Ishikawa (cell line): ENCODE measurements around the gene HDGFL2.

ENCODE experiments used
- CEBPB ChIP-seq: IDR thresholded peaks from 2 replicates; pipeline ENCODE4 v1.6.1; 2012
- CREB1 ChIP-seq: IDR thresholded peaks from 2 replicates; pipeline ENCODE4 v1.6.1; 2012; ENCODE audit warnings: low read depth
- EGR1 ChIP-seq: IDR thresholded peaks from 2 replicates; pipeline ENCODE4 v1.6.1; 2012
- EP300 ChIP-seq: IDR thresholded peaks from 2 replicates; pipeline ENCODE4 v1.6.1; 2012; ENCODE audit warnings: borderline replicate concordance
- MAX ChIP-seq: IDR thresholded peaks from 2 replicates; pipeline ENCODE4 v1.6.1; 2012
- RAD21 ChIP-seq: IDR thresholded peaks from 2 replicates; pipeline ENCODE4 v1.6.1; 2012; ENCODE audit warnings: low read depth
- REST ChIP-seq: IDR thresholded peaks from 2 replicates; pipeline ENCODE4 v1.6.1; 2012; ENCODE audit warnings: low read depth, mild to moderate bottlenecking
- TAF1 ChIP-seq: IDR thresholded peaks from 2 replicates; pipeline ENCODE4 v1.6.1; 2012; ENCODE audit warnings: low read depth, mild to moderate bottlenecking
- TCF12 ChIP-seq: IDR thresholded peaks from 2 replicates; pipeline ENCODE4 v1.6.1; 2012; ENCODE audit warnings: low read depth
- TEAD4 ChIP-seq: IDR thresholded peaks from 2 replicates; pipeline ENCODE4 v1.6.1; 2012
- USF1 ChIP-seq: IDR thresholded peaks from 2 replicates; pipeline ENCODE4 v1.6.1; 2012
- YY1 ChIP-seq: IDR thresholded peaks from 2 replicates; pipeline ENCODE4 v1.6.1; 2012; ENCODE audit warnings: low read depth

GRCh38 chr19:4524808-4525562, 52.9 kb downstream of the HDGFL2 start:
- TF ChIP-seq REST (no peak), TAF1 (no peak), EP300 (no peak), CREB1 (no peak), EGR1 (no peak), RAD21 (peak; percentile 35), USF1 (no peak), YY1 (no peak), CEBPB (no peak), TEAD4 (no peak), MAX (no peak), TCF12 (no peak)
